ENCODE measurements around the gene COL23A1. TPM values are rescaled to one million over a fixed set of nuclear protein-coding genes. Genes with fewer than 3 reads are reported as not detected.

COL23A1 gene
- total and polyA plus RNA-seq, 2 of the 8 experiments (the other 6 are each of a cell fraction or from before 2014, with no cell fraction given), result 3.1 to 4.7 TPM

DNA sequence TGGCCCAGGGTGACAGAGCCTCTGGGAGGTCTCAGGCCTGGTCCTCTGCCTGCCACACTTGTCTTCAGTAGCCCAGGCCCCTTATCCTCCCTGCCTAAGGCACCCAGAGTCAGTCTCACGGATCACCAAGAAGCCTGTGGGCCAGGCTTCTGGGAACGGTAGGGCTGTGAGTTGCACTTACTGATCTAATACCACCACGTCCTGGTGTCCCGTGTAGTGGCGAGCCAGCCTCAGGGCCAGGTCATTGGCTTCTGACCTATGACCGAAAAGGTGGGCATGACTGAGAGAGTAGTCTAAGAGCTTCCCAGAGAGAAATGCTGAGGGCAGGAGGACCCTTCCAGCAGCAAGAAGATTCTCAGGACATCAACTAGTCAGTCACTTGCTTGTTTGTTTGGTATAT lies 365.0 kb downstream of the COL23A1 start (continued):
- TF ChIP-seq EGR1 (IDR thresholded peaks at IDR 0.05; ENCODE audit: borderline replicate concordance, low read depth, low read length) (no peak), RNF2 (IDR thresholded peaks at IDR 0.05; ENCODE audit: borderline replicate concordance, low read depth, low read length, missing control alignments, poor library complexity, severe bottlenecking) (no peak), CBX8 (IDR thresholded peaks at IDR 0.05; ENCODE audit: borderline replicate concordance, low read depth, low read length) (no peak), GTF2F1 (IDR thresholded peaks at IDR 0.05; ENCODE audit: borderline replicate concordance, low read depth, low read length) (no peak), POLR2A (IDR thresholded peaks at IDR 0.05; ENCODE audit: control extremely low read depth in 1 of 2, low read depth in 2 of 2, low read length in 2 of 2) (no peak), ASH2L (IDR thresholded peaks at IDR 0.05; ENCODE audit: low read length) (no peak)

Measured in H1 (cell line).